Karpas-422 (cell line): ENCODE measurements around the gene IZUMO1R. TPM values are rescaled to one million over a fixed set of nuclear protein-coding genes. Genes with fewer than 3 reads are reported as not detected.
"Not testable (repeated sequence)": the region's sequence is repeated elsewhere in the genome, so short reads cannot be mapped to it uniquely, and the experiment has no call there.

Experiments
- DNase-seq: peaks from one replicate; pipeline ENCODE4 v3.0.0-alpha.2; 2015
- H2AFZ ChIP-seq: fragments of 200-600 bp; sonication (generic); 2 replicates; pipeline ENCODE4 v1.6.1; 2014; ENCODE audit warnings: antibody characterized with exemption, low read length, mixed read lengths
- H3K27ac ChIP-seq: fragments of 200-600 bp; sonication (generic); 2 replicates; pipeline ENCODE4 v1.5.1; 2014; ENCODE audit warnings: mild to moderate bottlenecking, low read length, moderate library complexity
- H3K27me3 ChIP-seq: fragments of 200-600 bp; sonication (generic); 2 replicates; pipeline ENCODE4 v1.6.1; 2014; ENCODE audit warnings: low read length, mixed read lengths
- H3K36me3 ChIP-seq: fragments of 200-600 bp; sonication (generic); 2 replicates; pipeline ENCODE4 v1.6.1; 2014; ENCODE audit warnings: low read length, mixed read lengths; ENCODE audit not compliant: insufficient read depth
- H3K4me1 ChIP-seq: fragments of 200-600 bp; sonication (generic); 2 replicates; pipeline ENCODE4 v1.6.1; 2014; ENCODE audit warnings: mild to moderate bottlenecking, low read length, mixed read lengths
- H3K4me2 ChIP-seq: fragments of 200-600 bp; sonication (generic); 2 replicates; pipeline ENCODE4 v1.6.1; 2014; ENCODE audit warnings: low read length, low read depth, mild to moderate bottlenecking; ENCODE audit not compliant: poor library complexity, severe bottlenecking
- H3K4me3 ChIP-seq: fragments of 200-600 bp; sonication (generic); 2 replicates; pipeline ENCODE4 v1.5.1; 2014; ENCODE audit warnings: mild to moderate bottlenecking, antibody characterized with exemption, low read length, mixed read lengths
- H3K79me2 ChIP-seq: fragments of 200-600 bp; sonication (generic); 2 replicates; pipeline ENCODE4 v1.6.1; 2014; ENCODE audit warnings: mild to moderate bottlenecking, low read length, mixed read lengths
- H3K9ac ChIP-seq: fragments of 200-600 bp; sonication (generic); 2 replicates; pipeline ENCODE4 v1.6.0; 2014; ENCODE audit warnings: low read length
- H3K9me2 ChIP-seq: fragments of 200-600 bp; sonication (generic), shearing (Covaris generic); replicated peaks from 2 replicates; pipeline ENCODE4 v1.6.0; 2014; ENCODE audit warnings: mild to moderate bottlenecking, low read length, moderate library complexity; ENCODE audit not compliant: insufficient read depth
- H3K9me3 ChIP-seq: fragments of 300-700, 200-600 bp; sonication (generic); 2 replicates; pipeline ENCODE4 v1.6.1; 2014; ENCODE audit warnings: low read length, mixed read lengths
- H4K20me1 ChIP-seq: fragments of 200-600 bp; sonication (generic); 2 replicates; pipeline ENCODE4 v1.6.1; 2014; ENCODE audit warnings: mild to moderate bottlenecking, antibody characterized with exemption, low read length, low read depth; ENCODE audit not compliant: insufficient read depth
- total RNA-seq: library from RNA; depleted of rRNA; stranded (reverse); fragments of >200 nt; shearing (Covaris generic); gene quantifications from 2 replicates; pipeline ENCODE4 v1.2.3, GENCODE V29; 2014; ENCODE audit warnings: low replicate concordance

The IZUMO1R gene
- total RNA-seq, 1 experiment from 2014 or later: not detected

GRCh38 chr11:94329501-94329900 is 25.1 kb downstream of the IZUMO1R start:
- Histone ChIP-seq H3K9me3 (no peaks in the 10 kb centered on the region), H3K4me1 (no peaks in the 10 kb centered on the region), H3K27ac (no peak overlapping the region), H3K4me3 (no peak overlapping the region), H2AFZ (no peak overlapping the region), H3K9me2 (no peaks in the 10 kb centered on the region), H4K20me1 (no peaks in the 10 kb centered on the region), H3K27me3 (no peaks in the 10 kb centered on the region), H3K79me2 (no peaks in the 10 kb centered on the region), H3K4me2 (no peak overlapping the region), H3K36me3 (no peaks in the 10 kb centered on the region), H3K9ac (no peak overlapping the region)
- no peak for DNase-seq

- H4K20me1 ChIP-seq: no peaks in the 10 kb centered on the region
- H3K9ac ChIP-seq: no peak overlapping the region
- no peaks in the 10 kb centered on the region for H3K79me2 ChIP-seq
- no peaks in the 10 kb centered on the region for H3K9me2 ChIP-seq
- H3K27ac ChIP-seq: no peak overlapping the region
- H2AFZ ChIP-seq: no peak overlapping the region
- H3K27me3 ChIP-seq: no peaks in the 10 kb centered on the region
- DNase-seq: no peak
- H3K36me3 ChIP-seq: no peaks in the 10 kb centered on the region
- no peak overlapping the region for H3K4me2 ChIP-seq
- H3K4me1 ChIP-seq: no peaks in the 10 kb centered on the region
- H3K9me3 ChIP-seq: no peaks in the 10 kb centered on the region
- H3K4me3 ChIP-seq: no peak overlapping the region
These were observed 26.4 kb downstream of the IZUMO1R start for GRCh38 chr11:94330789-94331188.

- H3K79me2 ChIP-seq: no peaks in the 10 kb centered on the region
- H3K4me3 ChIP-seq: no peak overlapping the region
- DNase-seq: no peak
- no peak overlapping the region for H3K27ac ChIP-seq
- no peak overlapping the region for H3K4me2 ChIP-seq
- no peak overlapping the region for H2AFZ ChIP-seq
- no peaks in the 10 kb centered on the region for H4K20me1 ChIP-seq
- no peaks in the 10 kb centered on the region for H3K4me1 ChIP-seq
- H3K36me3 ChIP-seq: no peaks in the 10 kb centered on the region
- H3K9ac ChIP-seq: no peak overlapping the region
- no peaks in the 10 kb centered on the region for H3K9me2 ChIP-seq
- H3K9me3 ChIP-seq: no peaks in the 10 kb centered on the region
- no peaks in the 10 kb centered on the region for H3K27me3 ChIP-seq
These were observed 28.4 kb downstream of the IZUMO1R start for GRCh38 chr11:94332814-94333213.

GRCh38 chr11:94336033-94336432 is 31.7 kb downstream of the IZUMO1R start:
- Histone ChIP-seq H4K20me1 (no peaks in the 10 kb centered on the region), H3K9me3 (no peaks in the 10 kb centered on the region), H3K79me2 (no peaks in the 10 kb centered on the region), H3K9ac (no peak overlapping the region), H3K9me2 (no peaks in the 10 kb centered on the region), H3K4me3 (no peak overlapping the region), H3K4me2 (no peak overlapping the region), H3K27me3 (no peaks in the 10 kb centered on the region), H2AFZ (no peak overlapping the region), H3K27ac (no peak overlapping the region), H3K36me3 (no peaks in the 10 kb centered on the region), H3K4me1 (peaks cover 6% of the 10 kb centered on the region; the same call in 1 of the 2 replicates)
- DNase-seq: no peak

- H3K4me1 ChIP-seq: peaks cover 6% of the 10 kb centered on the region; the same call in 1 of the 2 replicates
- no peak overlapping the region for H3K27ac ChIP-seq
- H3K4me2 ChIP-seq: no peak overlapping the region
- H3K4me3 ChIP-seq: no peak overlapping the region
- no peaks in the 10 kb centered on the region for H4K20me1 ChIP-seq
- H3K27me3 ChIP-seq: no peaks in the 10 kb centered on the region
- H3K79me2 ChIP-seq: no peaks in the 10 kb centered on the region
- no peaks in the 10 kb centered on the region for H3K9me2 ChIP-seq
- H2AFZ ChIP-seq: no peak overlapping the region
- H3K9me3 ChIP-seq: no peaks in the 10 kb centered on the region
- no peak for DNase-seq
- H3K9ac ChIP-seq: no peak overlapping the region
- no peaks in the 10 kb centered on the region for H3K36me3 ChIP-seq
These were observed 34.3 kb downstream of the IZUMO1R start for GRCh38 chr11:94338651-94339050.

- Histone ChIP-seq H3K27ac (no peak overlapping the region), H3K4me3 (no peak overlapping the region), H3K9me2 (no peaks in the 10 kb centered on the region), H3K9me3 (no peaks in the 10 kb centered on the region), H2AFZ (no peak overlapping the region), H3K27me3 (peaks cover 4% of the 10 kb centered on the region; the same call in 1 of the 2 replicates), H3K79me2 (no peaks in the 10 kb centered on the region), H3K4me1 (peaks cover 6% of the 10 kb centered on the region; the same call in 1 of the 2 replicates), H3K9ac (no peak overlapping the region), H4K20me1 (0 out of 2 replicates have a peak, but pooled peaks cover 3% of the 10 kb centered on the region), H3K36me3 (no peaks in the 10 kb centered on the region), H3K4me2 (no peak overlapping the region)
- no peak for DNase-seq
These were observed 37.9 kb downstream of the IZUMO1R start for GRCh38 chr11:94342250-94342649.

- no peak overlapping the region for H2AFZ ChIP-seq
- peaks cover 4% of the 10 kb centered on the region; the same call in 1 of the 2 replicates for H3K4me1 ChIP-seq
- H3K4me2 ChIP-seq: no peak overlapping the region
- H4K20me1 ChIP-seq: 0 out of 2 replicates have a peak, but pooled peaks cover 3% of the 10 kb centered on the region
- H3K9ac ChIP-seq: no peak overlapping the region
- H3K27ac ChIP-seq: no peak overlapping the region
- no peak overlapping the region for H3K4me3 ChIP-seq
- peaks cover 4% of the 10 kb centered on the region; the same call in 1 of the 2 replicates for H3K27me3 ChIP-seq
- no peaks in the 10 kb centered on the region for H3K9me2 ChIP-seq
- DNase-seq: no peak
- H3K79me2 ChIP-seq: no peaks in the 10 kb centered on the region
- no peaks in the 10 kb centered on the region for H3K36me3 ChIP-seq
- no peaks in the 10 kb centered on the region for H3K9me3 ChIP-seq
These were observed 39.1 kb downstream of the IZUMO1R start for GRCh38 chr11:94343495-94343894.

GRCh38 chr11:94346311-94346710 is 41.9 kb downstream of the IZUMO1R start:
- not testable (repeated sequence) for DNase-seq, H3K9me3 ChIP-seq, H3K4me1 ChIP-seq, H3K9ac ChIP-seq, H3K27me3 ChIP-seq, H3K36me3 ChIP-seq, H3K4me2 ChIP-seq, H3K27ac ChIP-seq, H2AFZ ChIP-seq, H3K9me2 ChIP-seq, H3K4me3 ChIP-seq, H4K20me1 ChIP-seq, H3K79me2 ChIP-seq
